Urothelium cell line (cell line): ENCODE data around the gene FOXP1.

ENCODE experiments used
- DNase-seq: peaks from one replicate; pipeline ENCODE4 v3.0.0; 2011; ENCODE audit warnings: low spot score, mixed read lengths
- FAIRE-seq: peaks from 2 replicates; lab custom pipeline; 2011; peaks lifted over from hg19 to GRCh38; lab: Jason Lieb, UNC

The FOXP1 gene

GRCh38 chr3:71288269-71288930 lies 295.1 kb downstream of the FOXP1 start:
- no peak for DNase-seq
- FAIRE-seq: no peak

GRCh38 chr3:71285086-71285485 lies 298.4 kb downstream of the FOXP1 start:
- no peak for FAIRE-seq
- no peak for DNase-seq

- no peak for FAIRE-seq
- DNase-seq: no peak
Observed at GRCh38 chr3:71282976-71283375, 300.6 kb downstream of the FOXP1 start.

DNA sequence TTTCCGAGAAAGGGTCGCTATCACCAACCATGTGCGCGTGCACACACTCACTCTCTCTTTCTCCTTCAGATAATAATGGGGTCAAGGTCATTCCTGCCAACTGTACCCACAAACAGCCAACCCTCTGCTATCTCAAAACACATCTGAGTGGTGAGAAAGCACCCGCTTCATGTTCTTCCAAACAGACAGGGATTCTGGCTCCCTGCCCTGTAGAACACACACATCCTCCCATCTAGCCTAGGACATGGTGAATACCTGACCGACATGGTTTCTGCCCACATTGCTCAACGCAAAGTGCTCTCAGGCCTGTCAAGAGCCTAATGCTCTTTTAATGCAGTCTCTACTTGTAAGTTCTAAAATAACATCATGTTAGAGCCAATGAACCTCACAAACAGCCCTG lies 302.2 kb downstream of the FOXP1 start:
- FAIRE-seq: no peak
- DNase-seq: no peak

DNA sequence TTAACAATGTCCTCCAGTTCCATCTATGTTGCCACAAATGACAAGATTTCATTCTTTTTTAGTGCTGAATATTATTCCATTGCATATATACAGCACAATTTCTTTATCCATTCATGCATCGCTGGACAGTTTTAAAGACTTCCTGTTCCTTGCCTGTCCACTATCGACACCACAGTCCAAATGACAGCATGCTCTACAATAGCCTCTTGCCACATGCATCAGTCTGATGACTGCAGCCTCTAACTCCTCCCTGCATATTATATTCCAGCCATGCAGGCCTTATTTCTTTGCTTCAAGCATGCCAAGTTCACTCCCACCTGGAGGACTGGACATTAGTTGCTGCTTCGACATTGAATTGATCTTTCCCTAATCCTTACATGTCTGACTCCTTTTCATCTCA lies 306.2 kb downstream of the FOXP1 start:
- no peak for FAIRE-seq
- no peak for DNase-seq

DNA sequence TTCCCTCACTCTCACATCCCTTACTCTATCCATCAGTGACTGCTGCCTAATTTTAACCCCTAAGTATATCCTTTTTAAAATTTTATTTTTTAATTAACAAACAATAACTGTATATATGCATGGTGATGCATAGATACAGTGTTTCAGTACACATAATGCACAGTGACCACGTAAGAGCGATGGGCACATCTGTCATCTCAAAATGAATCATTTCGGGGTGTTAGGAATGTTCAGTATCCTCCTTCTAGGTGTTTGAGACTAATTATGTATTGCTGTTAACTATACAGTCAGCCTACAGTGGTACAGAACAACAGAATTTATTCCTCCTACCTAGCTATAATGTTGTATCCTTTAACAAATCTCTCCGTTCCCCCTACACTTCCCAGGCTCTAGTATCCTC lies 307.0 kb downstream of the FOXP1 start:
- DNase-seq: no peak
- FAIRE-seq: no peak

DNA sequence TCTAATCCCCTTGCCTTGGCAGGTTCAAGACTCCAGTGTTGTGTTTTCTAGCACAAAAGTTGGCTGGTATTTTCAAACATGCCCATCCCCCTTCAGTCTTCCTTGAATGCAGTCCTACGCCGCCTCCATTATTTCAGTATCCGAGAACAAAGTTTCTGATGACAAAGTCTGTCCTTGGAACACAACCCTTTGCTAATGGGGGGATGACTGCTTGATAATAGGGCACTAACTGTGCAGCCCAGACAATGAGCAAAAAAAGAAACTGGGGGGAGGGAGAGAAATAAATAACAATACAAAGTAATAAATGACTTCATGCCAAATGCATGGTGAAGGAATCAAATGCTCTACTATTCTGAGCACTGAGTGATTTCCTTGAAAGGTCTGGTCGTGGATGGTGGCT lies 310.1 kb downstream of the FOXP1 start:
- FAIRE-seq: no peak

DNA sequence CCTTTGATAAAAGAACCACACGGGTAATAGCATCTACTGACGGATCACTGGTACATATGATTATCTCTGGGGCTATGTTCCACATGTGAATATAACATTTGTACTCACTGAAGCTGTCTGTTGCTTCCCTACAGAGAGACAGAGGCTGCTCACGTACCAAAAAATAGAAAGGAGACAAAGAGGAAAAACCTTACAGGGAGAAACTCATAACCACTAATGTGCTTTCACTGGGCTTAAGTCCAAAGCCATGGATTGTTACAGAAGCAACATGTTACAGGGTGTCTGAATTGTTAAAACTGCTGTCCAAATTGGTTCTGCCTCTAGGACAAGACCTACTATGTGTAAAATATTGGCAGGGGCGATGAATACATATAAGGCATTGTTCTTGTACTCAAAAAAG lies 311.9 kb downstream of the FOXP1 start:
- FAIRE-seq: no peak
- DNase-seq: no peak

More for the DNA sequence above, 310.1 kb downstream of the FOXP1 start:
- DNase-seq: no peak

GRCh38 chr3:71269906-71270305 lies 313.6 kb downstream of the FOXP1 start:
- DNase-seq (no peak), FAIRE-seq (no peak)

DNA sequence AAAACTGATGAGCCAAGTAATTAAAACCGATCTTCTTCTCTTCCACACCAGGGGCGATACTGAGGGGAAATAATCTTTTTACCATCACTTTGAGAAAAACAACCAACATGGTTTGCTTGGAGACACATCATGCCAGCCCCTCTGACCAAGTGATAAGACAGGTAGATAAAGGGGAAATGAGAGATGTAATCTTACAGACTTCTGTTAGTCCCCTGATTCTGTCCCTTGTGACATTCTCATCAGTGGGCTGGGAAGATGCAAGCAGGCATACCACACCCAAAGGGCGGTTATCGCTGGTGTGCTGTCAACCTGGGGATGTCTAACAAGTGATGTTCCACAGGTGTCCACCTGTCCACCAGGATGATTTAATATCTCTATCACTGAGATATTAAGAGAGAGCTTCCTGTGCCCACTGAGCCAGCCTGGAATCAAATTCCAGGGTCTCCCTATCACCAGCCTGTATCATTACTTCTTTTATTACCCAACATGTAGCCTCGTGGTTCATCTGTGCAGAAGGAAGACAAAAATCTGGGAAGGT lies 315.0 kb downstream of the FOXP1 start:
- DNase-seq: no peak

DNA sequence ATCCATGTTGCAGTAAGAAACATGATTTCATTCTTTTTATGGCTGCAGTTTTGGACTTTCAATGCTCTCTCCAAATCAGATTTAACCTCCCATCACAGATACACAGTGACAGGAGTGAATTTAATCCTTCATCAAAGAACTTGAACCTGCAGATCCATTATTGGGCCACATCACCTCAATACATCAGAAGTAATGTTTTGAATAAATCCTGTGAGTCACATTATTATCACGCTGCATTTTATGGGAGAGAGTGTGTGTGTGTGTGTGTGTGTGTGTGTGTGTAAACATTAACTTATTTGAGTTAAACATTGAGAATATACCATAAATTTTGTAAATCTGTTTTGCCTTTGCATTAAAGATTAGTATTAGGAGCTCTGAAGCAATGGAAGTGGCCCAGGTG lies 316.7 kb downstream of the FOXP1 start:
- DNase-seq (no peak), FAIRE-seq (no peak)

More for the DNA sequence above, 315.0 kb downstream of the FOXP1 start:
- FAIRE-seq: no peak

DNA sequence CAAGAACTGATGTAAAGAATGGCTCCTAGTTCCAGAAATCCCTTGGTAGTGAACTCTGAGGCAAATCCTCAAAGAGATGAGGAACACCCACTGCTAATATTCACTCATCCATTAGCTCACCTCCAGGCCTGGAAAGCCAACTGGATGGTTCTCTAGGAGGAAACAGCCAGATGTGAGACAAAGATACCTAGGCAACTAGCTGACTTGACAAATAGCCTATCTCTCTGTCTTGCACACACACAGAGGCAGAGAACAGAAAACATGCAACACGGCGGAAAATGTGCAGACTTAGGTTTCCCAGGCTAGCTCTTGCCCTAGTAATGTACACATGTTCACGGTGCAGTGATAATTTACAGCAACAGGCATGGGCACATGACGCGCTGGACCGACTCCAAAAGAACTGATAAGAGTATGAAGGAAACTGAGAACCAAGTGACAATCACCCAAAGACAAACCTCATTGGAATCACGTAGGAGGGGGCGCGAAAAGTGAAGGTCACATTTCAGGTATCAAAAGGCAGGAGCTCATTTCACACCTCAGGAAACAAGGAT lies 318.1 kb downstream of the FOXP1 start:
- FAIRE-seq (no peak), DNase-seq (no peak)

DNA sequence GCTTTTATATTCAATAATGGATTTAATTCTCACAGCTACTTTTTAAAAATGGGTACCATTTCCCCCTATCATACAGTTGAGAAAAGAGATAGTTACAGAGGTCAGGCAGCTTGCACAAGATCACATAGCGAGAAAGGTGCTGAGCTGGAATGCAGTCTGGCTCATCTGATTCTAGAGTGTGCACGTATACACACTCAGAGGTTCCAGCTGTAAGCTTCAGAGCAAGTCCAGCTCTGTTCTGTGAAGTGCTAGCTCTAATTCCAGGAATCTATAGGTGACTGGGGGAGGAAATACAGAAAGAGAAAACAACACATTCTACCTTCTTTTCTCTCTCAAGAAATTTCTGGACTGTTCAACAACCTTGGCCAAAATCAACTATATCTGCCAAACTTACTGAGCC lies 318.7 kb downstream of the FOXP1 start:
- FAIRE-seq (no peak), DNase-seq (no peak)

DNA sequence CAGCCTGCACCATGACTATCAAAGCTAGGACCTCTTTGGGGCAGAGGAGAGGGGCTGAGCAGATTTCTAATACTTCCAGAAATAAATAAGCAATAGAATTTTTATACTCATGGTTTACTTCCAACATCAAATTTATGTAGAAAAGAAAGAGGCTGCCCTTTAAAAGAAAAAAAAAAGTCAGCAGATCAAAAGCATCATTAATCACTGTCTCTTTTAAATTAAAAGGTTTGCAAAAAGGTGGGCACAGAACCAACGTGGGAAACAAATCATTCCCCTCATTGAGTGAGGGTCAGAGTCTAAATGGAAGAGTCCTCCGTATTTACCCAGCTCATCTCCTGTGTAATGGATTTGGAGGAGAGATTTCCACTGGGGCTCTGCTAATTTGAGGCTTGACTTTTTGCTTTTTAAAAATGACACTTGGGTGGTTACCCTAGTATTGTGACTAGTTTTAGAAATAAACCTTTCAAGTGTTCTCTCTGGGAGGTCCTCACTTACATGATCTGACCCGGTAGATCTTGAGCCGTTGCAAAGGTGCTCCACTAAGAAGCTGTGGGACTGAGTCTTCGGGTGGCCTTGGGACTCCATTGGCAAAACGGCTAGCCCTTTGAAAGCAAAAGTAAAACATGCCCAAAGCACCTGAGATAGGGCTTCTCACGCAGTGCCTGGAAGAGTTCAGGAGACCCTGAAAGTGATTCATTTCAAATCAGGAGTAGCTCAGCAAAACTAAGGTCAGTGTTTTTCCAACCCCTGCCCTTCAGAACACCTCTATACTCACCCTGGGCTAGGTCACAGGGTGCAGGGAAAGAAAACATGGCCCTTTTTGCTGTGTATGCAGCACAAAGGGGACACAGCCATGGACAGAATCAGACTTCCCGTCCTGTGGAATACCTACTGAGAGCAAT lies 320.9 kb downstream of the FOXP1 start:
- DNase-seq (no peak), FAIRE-seq (no peak)

- FAIRE-seq: no peak
Observed at GRCh38 chr3:71260782-71261181, 322.7 kb downstream of the FOXP1 start.

GRCh38 chr3:71258526-71258925 lies 325.0 kb downstream of the FOXP1 start:
- no peak for FAIRE-seq

More at GRCh38 chr3:71260782-71261181, 322.7 kb downstream of the FOXP1 start:
- no peak for DNase-seq

DNA sequence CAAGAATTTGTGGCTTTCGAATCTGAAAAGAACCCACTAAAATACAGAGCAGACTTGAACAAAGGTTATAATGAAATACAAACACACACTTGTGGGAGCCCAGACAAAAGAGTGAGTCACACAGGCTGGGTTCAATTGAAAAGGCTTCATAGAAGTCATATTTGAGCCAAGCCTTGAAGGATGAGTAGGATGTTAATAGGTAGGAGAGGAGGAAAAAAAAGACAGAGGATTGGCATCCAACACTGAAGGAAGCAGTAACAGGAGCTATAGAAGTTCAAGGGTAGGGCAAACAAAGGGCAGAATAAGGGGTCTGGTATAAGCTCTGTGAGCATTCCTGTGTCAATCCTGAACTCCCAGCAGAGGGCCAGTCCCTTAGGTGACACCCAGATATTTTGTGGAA lies 325.4 kb downstream of the FOXP1 start:
- DNase-seq (peak; percentile 50), FAIRE-seq (no peak)

More at GRCh38 chr3:71258526-71258925, 325.0 kb downstream of the FOXP1 start:
- no peak for DNase-seq

GRCh38 chr3:71255498-71255897 lies 328.0 kb downstream of the FOXP1 start:
- no peak for FAIRE-seq
- no peak for DNase-seq

GRCh38 chr3:71254281-71255057 lies 329.1 kb downstream of the FOXP1 start:
- DNase-seq: no peak
- no peak for FAIRE-seq

DNA sequence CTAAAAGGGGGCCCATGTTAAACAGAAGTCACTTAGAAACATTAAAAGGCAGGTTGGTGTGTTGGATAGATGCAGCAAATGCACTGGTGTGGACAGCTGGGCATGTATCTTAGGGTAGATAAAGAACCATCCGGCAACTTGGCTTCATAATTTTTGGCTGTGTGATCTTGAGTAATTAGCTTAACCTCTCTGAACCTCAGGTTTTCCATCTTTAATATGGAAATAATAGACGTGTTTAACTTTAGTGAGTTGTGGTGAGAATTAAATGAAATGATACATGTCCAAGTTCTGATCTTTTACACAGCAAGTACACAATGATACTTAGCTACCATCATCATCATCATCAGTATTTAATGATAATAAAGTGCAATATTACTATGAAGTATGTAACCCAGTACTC lies 330.4 kb downstream of the FOXP1 start:
- FAIRE-seq (no peak), DNase-seq (no peak)

DNA sequence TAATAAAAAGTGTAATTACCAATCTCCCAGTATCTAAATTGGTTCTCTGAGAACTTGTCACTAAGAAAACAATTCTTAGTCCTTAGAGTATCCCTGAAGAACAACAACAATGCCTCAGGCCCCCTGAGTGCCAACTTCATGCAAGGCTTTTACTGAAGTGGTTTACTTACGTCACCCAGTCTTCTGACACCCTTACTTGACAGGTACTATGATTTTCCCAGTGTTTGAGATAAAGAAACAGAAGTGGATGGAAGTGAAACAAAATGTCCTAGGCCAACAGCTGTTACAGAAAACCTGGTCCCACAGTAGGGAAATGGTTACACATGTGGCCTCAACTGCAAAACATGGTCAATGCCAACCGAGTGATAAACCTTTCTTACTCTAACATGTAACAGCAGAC lies 331.1 kb downstream of the FOXP1 start:
- FAIRE-seq (no peak), DNase-seq (no peak)
